SJSA1 (cell line): ENCODE measurements around the gene ELF4. TPM values are rescaled to one million over a fixed set of nuclear protein-coding genes. Genes with fewer than 3 reads are reported as not detected.

Experiments used
- DNase-seq, 2 experiments: peaks; one replicate each; pipeline ENCODE4 v3.0.0-alpha.2; 2015 to 2020; ENCODE audit warnings: low spot score in 2 of 2, low read depth in 1 of 2
- H3K27ac ChIP-seq: fragments of 250-450 bp; sonication (Bioruptor Pico); 2 replicates; pipeline ENCODE4 v1.5.1; 2020; ENCODE audit warnings: mild to moderate bottlenecking, moderate library complexity
- H3K27me3 ChIP-seq: fragments of 250-450 bp; sonication (Bioruptor Pico); replicated peaks from 2 replicates; pipeline ENCODE4 v1.5.1; 2020; ENCODE audit warnings: mild to moderate bottlenecking, moderate library complexity
- H3K36me3 ChIP-seq: fragments of 250-450 bp; sonication (Bioruptor Pico); 2 replicates; pipeline ENCODE4 v1.5.1; 2020; ENCODE audit warnings: mild to moderate bottlenecking
- H3K4me1 ChIP-seq: fragments of 250-450 bp; sonication (Bioruptor Pico); replicated peaks from 2 replicates; pipeline ENCODE4 v1.6.1; 2021; ENCODE audit warnings: mild to moderate bottlenecking
- H3K4me3 ChIP-seq: fragments of 250-450 bp; sonication (Bioruptor Pico); 2 replicates; pipeline ENCODE4 v1.5.1; 2020; ENCODE audit warnings: mild to moderate bottlenecking
- H3K9me3 ChIP-seq: fragments of 250-450 bp; sonication (Bioruptor Pico); replicated peaks from 2 replicates; pipeline ENCODE4 v1.5.1; 2020; ENCODE audit warnings: mild to moderate bottlenecking
- total RNA-seq: library from RNA; depleted of rRNA; stranded (reverse); fragments of >200 nt; shearing (Covaris generic); gene quantifications from 2 replicates; pipeline ENCODE4 v1.2.3, GENCODE V29; 2014

Gene ELF4
- total RNA-seq, 1 experiment from 2014 or later: 26.7 TPM

GRCh38 chrX:130106071-130106470, 4.2 kb downstream of the ELF4 start:
- Histone ChIP-seq H3K27ac (0 out of 2 replicates have a peak overlapping the region, but pooled peaks have one; percentile 21), H3K36me3 (peaks cover 24% of the 10 kb centered on the region), H3K9me3 (no peaks in the 10 kb centered on the region), H3K4me1 (peaks cover 72% of the 10 kb centered on the region), H3K4me3 (no peak overlapping the region), H3K27me3 (no peaks in the 10 kb centered on the region)
- peak in 1 of 2 experiments; percentile 56 for DNase-seq

- no peaks in the 10 kb centered on the region for H3K27me3 ChIP-seq
- DNase-seq: no peak
- no peaks in the 10 kb centered on the region for H3K9me3 ChIP-seq
- no peak overlapping the region for H3K4me3 ChIP-seq
- H3K36me3 ChIP-seq: peaks cover 29% of the 10 kb centered on the region
- peaks cover 77% of the 10 kb centered on the region for H3K4me1 ChIP-seq
- H3K27ac ChIP-seq: peak overlapping the region; percentile 21; the same call in 1 of the 2 replicates
These were observed 5.1 kb downstream of the ELF4 start for GRCh38 chrX:130105244-130105643.

GRCh38 chrX:130103605-130104004, 6.7 kb downstream of the ELF4 start:
- H3K27me3 ChIP-seq: no peaks in the 10 kb centered on the region
- no peak overlapping the region for H3K27ac ChIP-seq
- DNase-seq: peak; percentile 84 to 87
- H3K36me3 ChIP-seq: peaks cover 17% of the 10 kb centered on the region
- H3K4me1 ChIP-seq: peaks cover 71% of the 10 kb centered on the region
- H3K4me3 ChIP-seq: no peak overlapping the region
- H3K9me3 ChIP-seq: no peaks in the 10 kb centered on the region

GRCh38 chrX:130100180-130100579, 10.1 kb downstream of the ELF4 start:
- H3K27me3 ChIP-seq: no peaks in the 10 kb centered on the region
- peaks cover 41% of the 10 kb centered on the region for H3K4me1 ChIP-seq
- DNase-seq: no peak
- no peak overlapping the region for H3K27ac ChIP-seq
- H3K36me3 ChIP-seq: peaks cover 13% of the 10 kb centered on the region
- H3K9me3 ChIP-seq: no peaks in the 10 kb centered on the region
- no peak overlapping the region for H3K4me3 ChIP-seq

- H3K27ac ChIP-seq: no peak overlapping the region
- H3K9me3 ChIP-seq: no peaks in the 10 kb centered on the region
- no peak overlapping the region for H3K4me3 ChIP-seq
These were observed 12.1 kb downstream of the ELF4 start for GRCh38 chrX:130098210-130098552.

GRCh38 chrX:130097507-130098209, 12.6 kb downstream of the ELF4 start:
- Histone ChIP-seq H3K4me1 (peaks cover 16% of the 10 kb centered on the region), H3K27ac (no peak overlapping the region), H3K36me3 (peaks cover 9% of the 10 kb centered on the region), H3K27me3 (no peaks in the 10 kb centered on the region), H3K9me3 (no peaks in the 10 kb centered on the region), H3K4me3 (no peak overlapping the region)
- no peak for DNase-seq

More at GRCh38 chrX:130098210-130098552, 12.1 kb downstream of the ELF4 start:
- Histone ChIP-seq H3K4me1 (peaks cover 21% of the 10 kb centered on the region), H3K27me3 (no peaks in the 10 kb centered on the region), H3K36me3 (peaks cover 9% of the 10 kb centered on the region)
- DNase-seq: no peak

- Histone ChIP-seq H3K4me3 (no peak overlapping the region), H3K27ac (no peak overlapping the region), H3K27me3 (no peaks in the 10 kb centered on the region), H3K4me1 (peaks cover 8% of the 10 kb centered on the region), H3K36me3 (no peaks in the 10 kb centered on the region; the same call in 1 of the 2 replicates), H3K9me3 (no peaks in the 10 kb centered on the region)
- no peak for DNase-seq
These were observed 14.9 kb downstream of the ELF4 start for GRCh38 chrX:130095249-130096030.

- H3K27ac ChIP-seq: no peak overlapping the region
- no peak for DNase-seq
- no peaks in the 10 kb centered on the region for H3K9me3 ChIP-seq
- no peaks in the 10 kb centered on the region; the same call in 1 of the 2 replicates for H3K36me3 ChIP-seq
- no peak overlapping the region for H3K4me3 ChIP-seq
- peaks cover 12% of the 10 kb centered on the region for H3K4me1 ChIP-seq
- no peaks in the 10 kb centered on the region for H3K27me3 ChIP-seq
These were observed 15.6 kb downstream of the ELF4 start for GRCh38 chrX:130094696-130095095.

- Histone ChIP-seq H3K9me3 (no peaks in the 10 kb centered on the region), H3K27me3 (no peaks in the 10 kb centered on the region), H3K4me3 (no peak overlapping the region), H3K36me3 (no peaks in the 10 kb centered on the region), H3K27ac (no peak overlapping the region), H3K4me1 (peaks cover 23% of the 10 kb centered on the region)
- no peak for DNase-seq
These were observed 17.0 kb downstream of the ELF4 start for GRCh38 chrX:130093271-130093670.

GRCh38 chrX:130091980-130092522, 18.2 kb downstream of the ELF4 start:
- Histone ChIP-seq H3K27ac (no peak overlapping the region), H3K36me3 (no peaks in the 10 kb centered on the region), H3K4me3 (no peak overlapping the region), H3K4me1 (peaks cover 23% of the 10 kb centered on the region), H3K9me3 (no peaks in the 10 kb centered on the region), H3K27me3 (no peaks in the 10 kb centered on the region)
- DNase-seq: no peak

GRCh38 chrX:130090364-130090763, 19.9 kb downstream of the ELF4 start:
- Histone ChIP-seq H3K36me3 (peaks cover 10% of the 10 kb centered on the region), H3K4me1 (peaks cover 40% of the 10 kb centered on the region), H3K27me3 (no peaks in the 10 kb centered on the region), H3K4me3 (no peak overlapping the region), H3K9me3 (no peaks in the 10 kb centered on the region), H3K27ac (no peak overlapping the region)
- DNase-seq: no peak

- Histone ChIP-seq H3K36me3 (peaks cover 26% of the 10 kb centered on the region), H3K4me3 (no peak overlapping the region), H3K27ac (no peak overlapping the region), H3K9me3 (no peaks in the 10 kb centered on the region), H3K27me3 (no peaks in the 10 kb centered on the region), H3K4me1 (peaks cover 74% of the 10 kb centered on the region)
- DNase-seq: peak in 1 of 2 experiments; percentile 21
These were observed 23.7 kb downstream of the ELF4 start for GRCh38 chrX:130086447-130087206.

- Histone ChIP-seq H3K27ac (no peak overlapping the region), H3K36me3 (peaks cover 30% of the 10 kb centered on the region), H3K27me3 (no peaks in the 10 kb centered on the region), H3K9me3 (no peaks in the 10 kb centered on the region), H3K4me1 (peaks cover 78% of the 10 kb centered on the region), H3K4me3 (no peak overlapping the region)
- no peak for DNase-seq
These were observed 24.5 kb downstream of the ELF4 start for GRCh38 chrX:130085551-130086446.
